Measurements from ENCODE around the gene SLC35F2. TPM values are rescaled to one million over a fixed set of nuclear protein-coding genes. Genes with fewer than 3 reads are reported as not detected.

Gene SLC35F2
- polyA plus RNA-seq, 2 of the 4 experiments (the other 2 are of a cell fraction), result 27.0 to 32.8 TPM

DNA sequence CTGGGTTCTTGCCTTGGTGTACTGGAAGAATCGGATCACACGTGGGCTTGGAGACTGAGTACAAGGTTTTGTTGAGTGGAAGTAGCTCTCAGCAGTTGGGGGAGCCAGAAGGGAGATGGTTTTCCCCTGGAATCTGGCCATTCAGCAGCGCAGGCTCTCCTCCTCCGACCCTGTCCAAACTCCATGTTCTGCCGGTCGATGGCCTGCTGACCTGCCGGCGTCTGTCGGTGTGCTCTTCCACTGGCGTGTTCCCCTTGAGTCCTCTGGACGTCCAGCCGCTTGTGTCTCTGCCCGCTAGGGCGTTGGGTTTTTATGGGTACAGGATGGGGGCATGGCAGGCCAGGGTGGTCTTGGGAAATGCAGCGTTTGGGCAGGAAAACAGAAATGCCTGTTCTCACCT, 108.3 kb downstream of the SLC35F2 start:
- CTCF ChIA-PET, result interaction anchor here (1.5 kb wide), 1 partner anchor 8 kb away, joined by 3 read pairs; no protein-coding TSS in a partner anchor
- no peaks in the 10 kb centered on the region for H3K4me1 ChIP-seq
- H3K27ac ChIP-seq, result no peak overlapping the region
- no peak overlapping the region for H3K4me2 ChIP-seq
- no peaks in the 10 kb centered on the region for H3K9me3 ChIP-seq
- no peak for TF ChIP-seq RAD21 (conservative IDR thresholded peaks at IDR 0.05 in 1 of 2, IDR thresholded peaks at IDR 0.05 in 1 of 2)
- no peak for TF ChIP-seq CBX2 (IDR thresholded peaks at IDR 0.05; ENCODE audit: borderline replicate concordance, low read depth)
- no peak for TF ChIP-seq MYC (IDR thresholded peaks at IDR 0.05; ENCODE audit: borderline replicate concordance, low read length)
- no peak for TF ChIP-seq HEYL (CRISPR knock-in tag; IDR thresholded peaks at IDR 0.05)
- no peak for TF ChIP-seq ZFP36 (IDR thresholded peaks at IDR 0.05; ENCODE audit: borderline replicate concordance, partially characterized antibody)
- no peak for TF ChIP-seq HOXB13 (CRISPR knock-in tag; IDR thresholded peaks at IDR 0.05; ENCODE audit: low read depth)
- no peak for TF ChIP-seq PHF8 (IDR thresholded peaks at IDR 0.05; ENCODE audit: borderline replicate concordance, low read depth)
- no peak for TF ChIP-seq CHD4 (IDR thresholded peaks at IDR 0.05; ENCODE audit: borderline replicate concordance)
- no peak for TF ChIP-seq HDAC2 (IDR thresholded peaks at IDR 0.05)
- TF ChIP-seq MAFK (IDR thresholded peaks at IDR 0.05; ENCODE audit: partially characterized antibody), result no peak
- 84% methylated on average over 12 of the region's 15 CpGs for WGBS (ENCODE audit: missing lambda C conversion rate)
- POLR2A ChIA-PET, result no interaction called here
- no peak for FAIRE-seq
- ATAC-seq, result no peak
- no peak for DNase-seq (ENCODE audit: low read depth in 1 of 2, low spot score in 1 of 2)
- H3K4me3 ChIP-seq, result no peak overlapping the region

DNA sequence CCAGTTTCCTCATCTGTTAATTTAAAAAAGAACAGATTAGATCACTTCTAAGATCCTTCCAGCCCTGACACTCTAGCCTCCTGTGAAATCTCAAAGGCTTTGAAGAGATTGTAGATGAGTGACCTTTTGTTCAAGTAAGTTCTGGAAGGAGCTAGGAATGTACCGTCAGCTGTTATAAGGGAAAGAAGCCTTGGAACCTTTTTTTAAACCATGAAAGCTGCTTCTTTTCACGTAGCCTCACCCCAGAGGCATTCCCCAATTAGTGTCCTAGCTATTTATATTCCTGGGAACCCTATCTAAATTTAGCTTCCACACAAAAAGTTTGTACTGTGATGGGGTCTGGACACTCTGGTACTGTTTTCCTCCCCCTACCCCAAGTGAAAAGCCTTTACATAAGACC, 111.0 kb downstream of the SLC35F2 start:
- Histone ChIP-seq H3K9me3 (no peaks in the 10 kb centered on the region), H3K4me2 (no peak overlapping the region), H3K27ac (no peak overlapping the region), H3K4me3 (no peak overlapping the region), H3K4me1 (no peaks in the 10 kb centered on the region)
- CTCF ChIA-PET, result interaction anchor here (1.4 to 1.7 kb wide), 2 partner anchors 25 to 58 kb away, joined by 3 to 4 read pairs; no protein-coding TSS in a partner anchor
- FAIRE-seq, result no peak
- POLR2A ChIA-PET, result no interaction called here
- no peak for DNase-seq (ENCODE audit: low read depth in 1 of 2, low spot score in 1 of 2)
- no peak for ATAC-seq
- TF ChIP-seq FOSL2 (IDR thresholded peaks at IDR 0.05) (no peak), FOSL2 (CRISPR knock-in tag; IDR thresholded peaks at IDR 0.05) (no peak), NR3C1 (IDR thresholded peaks at IDR 0.05) (no peak), NPAS2 (CRISPR knock-in tag; IDR thresholded peaks at IDR 0.05; ENCODE audit: borderline replicate concordance) (no peak), KDM1A (IDR thresholded peaks at IDR 0.05; ENCODE audit: low read depth) (no peak), SMC3 (IDR thresholded peaks at IDR 0.05) (no peak)
- WGBS (ENCODE audit: missing lambda C conversion rate), result 47% methylated on average over 2 of the region's 2 CpGs

DNA sequence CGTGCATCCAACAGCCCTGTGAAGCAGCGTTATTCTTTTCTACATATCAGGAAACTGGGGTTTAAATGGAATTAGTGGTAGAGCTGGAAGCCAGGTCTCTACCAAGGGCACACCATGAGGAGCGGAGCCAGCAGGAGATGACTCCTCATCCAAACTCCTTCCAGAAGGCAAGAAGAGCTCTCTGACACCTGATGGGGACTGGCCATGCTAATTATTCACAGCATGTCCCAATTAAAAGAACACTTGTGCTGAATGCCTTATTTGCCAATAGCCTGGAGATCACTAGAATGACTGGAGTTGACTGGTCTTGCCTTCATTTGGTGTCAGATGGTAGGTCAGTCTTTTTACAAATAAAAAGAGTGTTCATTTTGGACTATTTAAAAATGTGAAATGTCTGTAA, 113.9 kb downstream of the SLC35F2 start:
- no peaks in the 10 kb centered on the region for H3K4me1 ChIP-seq
- no peak overlapping the region for H3K4me3 ChIP-seq
- no peak for TF ChIP-seq ESRRA (IDR thresholded peaks at IDR 0.05; ENCODE audit: borderline replicate concordance, low read length)
- TF ChIP-seq, protein P1, sequence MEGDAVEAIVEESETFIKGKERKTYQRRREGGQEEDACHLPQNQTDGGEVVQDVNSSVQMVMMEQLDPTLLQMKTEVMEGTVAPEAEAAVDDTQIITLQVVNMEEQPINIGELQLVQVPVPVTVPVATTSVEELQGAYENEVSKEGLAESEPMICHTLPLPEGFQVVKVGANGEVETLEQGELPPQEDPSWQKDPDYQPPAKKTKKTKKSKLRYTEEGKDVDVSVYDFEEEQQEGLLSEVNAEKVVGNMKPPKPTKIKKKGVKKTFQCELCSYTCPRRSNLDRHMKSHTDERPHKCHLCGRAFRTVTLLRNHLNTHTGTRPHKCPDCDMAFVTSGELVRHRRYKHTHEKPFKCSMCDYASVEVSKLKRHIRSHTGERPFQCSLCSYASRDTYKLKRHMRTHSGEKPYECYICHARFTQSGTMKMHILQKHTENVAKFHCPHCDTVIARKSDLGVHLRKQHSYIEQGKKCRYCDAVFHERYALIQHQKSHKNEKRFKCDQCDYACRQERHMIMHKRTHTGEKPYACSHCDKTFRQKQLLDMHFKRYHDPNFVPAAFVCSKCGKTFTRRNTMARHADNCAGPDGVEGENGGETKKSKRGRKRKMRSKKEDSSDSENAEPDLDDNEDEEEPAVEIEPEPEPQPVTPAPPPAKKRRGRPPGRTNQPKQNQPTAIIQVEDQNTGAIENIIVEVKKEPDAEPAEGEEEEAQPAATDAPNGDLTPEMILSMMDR (IDR thresholded peaks at IDR 0.05), result no peak
- TF ChIP-seq, protein P2, sequence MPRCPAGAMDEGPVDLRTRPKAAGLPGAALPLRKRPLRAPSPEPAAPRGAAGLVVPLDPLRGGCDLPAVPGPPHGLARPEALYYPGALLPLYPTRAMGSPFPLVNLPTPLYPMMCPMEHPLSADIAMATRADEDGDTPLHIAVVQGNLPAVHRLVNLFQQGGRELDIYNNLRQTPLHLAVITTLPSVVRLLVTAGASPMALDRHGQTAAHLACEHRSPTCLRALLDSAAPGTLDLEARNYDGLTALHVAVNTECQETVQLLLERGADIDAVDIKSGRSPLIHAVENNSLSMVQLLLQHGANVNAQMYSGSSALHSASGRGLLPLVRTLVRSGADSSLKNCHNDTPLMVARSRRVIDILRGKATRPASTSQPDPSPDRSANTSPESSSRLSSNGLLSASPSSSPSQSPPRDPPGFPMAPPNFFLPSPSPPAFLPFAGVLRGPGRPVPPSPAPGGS (IDR thresholded peaks at IDR 0.05), result no peak
- TF ChIP-seq SREBF2 (IDR thresholded peaks at IDR 0.05), result no peak
- TF ChIP-seq NFE2L2 (conservative IDR thresholded peaks at IDR 0.05; ENCODE audit: low read length), result no peak
- TF ChIP-seq JUN (IDR thresholded peaks at IDR 0.05), result no peak
- TF ChIP-seq, protein P3, sequence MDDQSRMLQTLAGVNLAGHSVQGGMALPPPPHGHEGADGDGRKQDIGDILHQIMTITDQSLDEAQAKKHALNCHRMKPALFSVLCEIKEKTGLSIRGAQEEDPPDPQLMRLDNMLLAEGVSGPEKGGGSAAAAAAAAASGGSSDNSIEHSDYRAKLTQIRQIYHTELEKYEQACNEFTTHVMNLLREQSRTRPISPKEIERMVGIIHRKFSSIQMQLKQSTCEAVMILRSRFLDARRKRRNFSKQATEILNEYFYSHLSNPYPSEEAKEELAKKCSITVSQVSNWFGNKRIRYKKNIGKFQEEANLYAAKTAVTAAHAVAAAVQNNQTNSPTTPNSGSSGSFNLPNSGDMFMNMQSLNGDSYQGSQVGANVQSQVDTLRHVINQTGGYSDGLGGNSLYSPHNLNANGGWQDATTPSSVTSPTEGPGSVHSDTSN (IDR thresholded peaks at IDR 0.05), result no peak
- TF ChIP-seq TP53 (CRISPR knock-in tag; IDR thresholded peaks at IDR 0.05), result no peak
- no peak for TF ChIP-seq EP300 (IDR thresholded peaks at IDR 0.05)
- no peak for TF ChIP-seq CBX8 (IDR thresholded peaks at IDR 0.05)
- TF ChIP-seq PHF8 (IDR thresholded peaks at IDR 0.05; ENCODE audit: borderline replicate concordance, low read depth), result no peak
- no peak for TF ChIP-seq ZNF302 (CRISPR knock-in tag; IDR thresholded peaks at IDR 0.05)
- TF ChIP-seq KDM5A (IDR thresholded peaks at IDR 0.05), result no peak
- no peak overlapping the region for H3K4me2 ChIP-seq
- ChIA-PET CTCF (interaction anchor here (1.4 kb wide), 2 partner anchors 55 to 181 kb away, joined by 4 read pairs; no protein-coding TSS in a partner anchor), POLR2A (no interaction called here)
- 56% methylated on average over 3 of the region's 3 CpGs for WGBS (ENCODE audit: missing lambda C conversion rate)
- no peak for FAIRE-seq
- H3K27ac ChIP-seq, result no peak overlapping the region
- no peak for ATAC-seq
- no peak for DNase-seq (ENCODE audit: low read depth in 1 of 2, low spot score in 1 of 2)
- H3K9me3 ChIP-seq, result peaks cover 6% of the 10 kb centered on the region; the same call in 1 of the 3 replicates

Measured in A549 (cell line).